Ishikawa (cell line): Measurements from ENCODE around the gene CAMTA1.

Source experiments
- CEBPB ChIP-seq: IDR thresholded peaks from 2 replicates; pipeline ENCODE4 v1.6.1; 2012
- CREB1 ChIP-seq: IDR thresholded peaks from 2 replicates; pipeline ENCODE4 v1.6.1; 2012; ENCODE audit warnings: low read depth
- EGR1 ChIP-seq: IDR thresholded peaks from 2 replicates; pipeline ENCODE4 v1.6.1; 2012
- EP300 ChIP-seq: IDR thresholded peaks from 2 replicates; pipeline ENCODE4 v1.6.1; 2012; ENCODE audit warnings: borderline replicate concordance
- FOXM1 ChIP-seq: IDR thresholded peaks from 2 replicates; pipeline ENCODE4 v1.6.1; 2012; ENCODE audit warnings: low read depth, borderline replicate concordance
- MAX ChIP-seq: IDR thresholded peaks from 2 replicates; pipeline ENCODE4 v1.6.1; 2012
- NFIC ChIP-seq: IDR thresholded peaks from 2 replicates; pipeline ENCODE4 v1.6.1; 2012
- RAD21 ChIP-seq: IDR thresholded peaks from 2 replicates; pipeline ENCODE4 v1.6.1; 2012; ENCODE audit warnings: low read depth
- REST ChIP-seq: IDR thresholded peaks from 2 replicates; pipeline ENCODE4 v1.6.1; 2012; ENCODE audit warnings: low read depth, mild to moderate bottlenecking
- TAF1 ChIP-seq: IDR thresholded peaks from 2 replicates; pipeline ENCODE4 v1.6.1; 2012; ENCODE audit warnings: low read depth, mild to moderate bottlenecking
- TCF12 ChIP-seq: IDR thresholded peaks from 2 replicates; pipeline ENCODE4 v1.6.1; 2012; ENCODE audit warnings: low read depth
- TEAD4 ChIP-seq: IDR thresholded peaks from 2 replicates; pipeline ENCODE4 v1.6.1; 2012
- USF1 ChIP-seq: IDR thresholded peaks from 2 replicates; pipeline ENCODE4 v1.6.1; 2012
- YY1 ChIP-seq: IDR thresholded peaks from 2 replicates; pipeline ENCODE4 v1.6.1; 2012; ENCODE audit warnings: low read depth
- ZBTB7A ChIP-seq: IDR thresholded peaks from 2 replicates; pipeline ENCODE4 v1.6.1; 2012; ENCODE audit warnings: low read depth

Gene CAMTA1

GRCh38 chr1:6950001-6950765 is 164.9 kb downstream of the CAMTA1 start:
- TF ChIP-seq TAF1 = no peak
- TF ChIP-seq FOXM1 = no peak
- TF ChIP-seq CREB1 = no peak
- TF ChIP-seq TEAD4 = no peak
- no peak for TF ChIP-seq RAD21
- no peak for TF ChIP-seq REST
- TF ChIP-seq TCF12 = no peak
- no peak for TF ChIP-seq CEBPB
- no peak for TF ChIP-seq EGR1
- no peak for TF ChIP-seq MAX
- no peak for TF ChIP-seq NFIC
- TF ChIP-seq EP300 = no peak
- TF ChIP-seq USF1 = no peak
- TF ChIP-seq YY1 = no peak
- TF ChIP-seq ZBTB7A = no peak

- TF ChIP-seq TAF1 (no peak), MAX (no peak), EP300 (no peak), TEAD4 (no peak), FOXM1 (no peak), YY1 (no peak), CREB1 (no peak), ZBTB7A (no peak), NFIC (no peak), RAD21 (no peak), TCF12 (no peak), REST (no peak), EGR1 (no peak), CEBPB (no peak), USF1 (no peak)
These were observed 166.3 kb downstream of the CAMTA1 start for GRCh38 chr1:6951536-6951935.

GRCh38 chr1:6953216-6953615 is 168.0 kb downstream of the CAMTA1 start:
- no peak for TF ChIP-seq MAX

GRCh38 chr1:6953907-6954364 is 168.7 kb downstream of the CAMTA1 start:
- TF ChIP-seq TCF12 (no peak), NFIC (no peak), TEAD4 (no peak), FOXM1 (no peak), YY1 (no peak)

- no peak for TF ChIP-seq TAF1
- TF ChIP-seq TEAD4 = no peak
- no peak for TF ChIP-seq NFIC
- TF ChIP-seq MAX = no peak
- TF ChIP-seq YY1 = no peak
- TF ChIP-seq TCF12 = no peak
- TF ChIP-seq ZBTB7A = no peak
- no peak for TF ChIP-seq EP300
- no peak for TF ChIP-seq EGR1
- no peak for TF ChIP-seq RAD21
- TF ChIP-seq CEBPB = no peak
- no peak for TF ChIP-seq CREB1
These were observed 169.3 kb downstream of the CAMTA1 start for GRCh38 chr1:6954591-6954990.
